IPS-NIHi7 (cell line): ENCODE results near the gene MAB21L1.

Experiments used
- DNase-seq: peaks from one replicate; pipeline ENCODE4 v3.0.0; 2012; ENCODE audit warnings: mixed read lengths; ENCODE audit errors: extremely low spot score

MAB21L1 gene

GRCh38 chr13:35479706-35480105 lies 3.2 kb upstream of the MAB21L1 start:
- DNase-seq, result no peak

GRCh38 chr13:35479038-35479492 lies 2.6 kb upstream of the MAB21L1 start:
- no peak for DNase-seq

GRCh38 chr13:35478271-35479037 lies 2.0 kb upstream of the MAB21L1 start:
- peak; percentile 33 for DNase-seq

- no peak for DNase-seq
These were observed 977 bp upstream of the MAB21L1 start for GRCh38 chr13:35477386-35477946.

- DNase-seq, result peak; percentile 30
These were observed 1.1 kb downstream of the MAB21L1 start for GRCh38 chr13:35475212-35475959.

GRCh38 chr13:35474496-35475211 lies 1.8 kb downstream of the MAB21L1 start:
- DNase-seq, result no peak

- DNase-seq, result no peak
These were observed 2.7 kb downstream of the MAB21L1 start for GRCh38 chr13:35473802-35474201.

- no peak for DNase-seq
These were observed 3.2 kb downstream of the MAB21L1 start for GRCh38 chr13:35473206-35473775.

GRCh38 chr13:35472323-35472881 lies 4.1 kb downstream of the MAB21L1 start:
- no peak for DNase-seq

- no peak for DNase-seq
These were observed 4.7 kb downstream of the MAB21L1 start for GRCh38 chr13:35471706-35472322.

- DNase-seq, result peak; percentile 71
These were observed 5.5 kb downstream of the MAB21L1 start for GRCh38 chr13:35470671-35471661.

- DNase-seq, result no peak
These were observed 6.5 kb downstream of the MAB21L1 start for GRCh38 chr13:35469806-35470525.

GRCh38 chr13:35468195-35468594 lies 8.3 kb downstream of the MAB21L1 start:
- no peak for DNase-seq

- no peak for DNase-seq
These were observed 11.1 kb downstream of the MAB21L1 start for GRCh38 chr13:35465371-35465770.

GRCh38 chr13:35460061-35460460 lies 16.4 kb downstream of the MAB21L1 start:
- DNase-seq, result no peak

GRCh38 chr13:35457258-35457657 lies 19.2 kb downstream of the MAB21L1 start:
- DNase-seq, result no peak

- DNase-seq, result no peak
These were observed 21.5 kb downstream of the MAB21L1 start for GRCh38 chr13:35455022-35455421.

- no peak for DNase-seq
These were observed 26.7 kb downstream of the MAB21L1 start for GRCh38 chr13:35449821-35450220.

- DNase-seq, result no peak
These were observed 28.0 kb downstream of the MAB21L1 start for GRCh38 chr13:35448465-35448864.
